ENCODE results near the gene CBL. TPM values are rescaled to one million over a fixed set of nuclear protein-coding genes. Genes with fewer than 3 reads are reported as not detected.

The CBL gene
- total and polyA plus RNA-seq, 2 experiments from 2014 or later = 31.6 to 67.6 TPM

- no peak overlapping the region for H3K27ac Mint-ChIP-seq
- Histone ChIP-seq H3K27me3 (ENCODE audit: insufficient read depth) (peaks cover 39% of the 10 kb centered on the region), H3K4me3 (peak overlapping the region; percentile 80; the same call in 1 of the 2 replicates)
Measured at GRCh38 chr11:119319700-119320239, 113.6 kb downstream of the CBL start.

More at GRCh38 chr11:119319700-119320239, 113.6 kb downstream of the CBL start:
- peak overlapping the region; percentile 98 for H3K4me2 ChIP-seq
- no peak for ATAC-seq
- H3K4me3 Mint-ChIP-seq = peak overlapping the region; percentile 40
- no peaks in the 10 kb centered on the region for H3K9me2 ChIP-seq (ENCODE audit: insufficient read depth)
- H3K36me3 Mint-ChIP-seq (ENCODE audit: low read depth) = no peaks in the 10 kb centered on the region
- no peak for DNase-seq (ENCODE audit: low spot score)
- H3K36me3 ChIP-seq (ENCODE audit: insufficient read depth) = no peaks in the 10 kb centered on the region
- H3F3A ChIP-seq (replicated peaks; ENCODE audit: low read depth) = peaks cover 22% of the 10 kb centered on the region
- H3K4me1 ChIP-seq (ENCODE audit: insufficient read depth) = peaks cover 47% of the 10 kb centered on the region
- H4K20me1 ChIP-seq (replicated peaks; ENCODE audit: insufficient read depth) = 0 out of 2 replicates have a peak, but pooled peaks cover 1% of the 10 kb centered on the region
- H2AFZ ChIP-seq = no peak overlapping the region
- H3K27ac ChIP-seq (ENCODE audit: low read depth) = no peak overlapping the region; the same call in 1 of the 2 replicates
- H3K27me3 Mint-ChIP-seq (ENCODE audit: insufficient read depth, low read depth, poor library complexity) = peaks cover 48% of the 10 kb centered on the region
- H3K4me1 Mint-ChIP-seq = peaks cover 38% of the 10 kb centered on the region
- H3K79me2 ChIP-seq (replicated peaks; ENCODE audit: insufficient read depth) = no peaks in the 10 kb centered on the region
- no peaks in the 10 kb centered on the region for H3K9me3 Mint-ChIP-seq
- no peak for TF ChIP-seq NANOG (IDR thresholded peaks at IDR 0.05; ENCODE audit: borderline replicate concordance)
- TF ChIP-seq REST (IDR thresholded peaks at IDR 0.05; ENCODE audit: unreplicated experiment) = no peak
- TF ChIP-seq STAT1 (IDR thresholded peaks at IDR 0.05; ENCODE audit: unreplicated experiment) = no peak
- TF ChIP-seq ETS1 (IDR thresholded peaks at IDR 0.05) = no peak
- no peak for TF ChIP-seq EZH2phosphoT487 (IDR thresholded peaks at IDR 0.05; ENCODE audit: unreplicated experiment)
- TF ChIP-seq CREB1 (CRISPR knock-in tag; IDR thresholded peaks at IDR 0.05; ENCODE audit: low read depth) = no peak
- no peak for TF ChIP-seq CTCF (conservative IDR thresholded peaks at IDR 0.05; ENCODE audit: low read depth in 2 of 2)
- TF ChIP-seq EZH2 (IDR thresholded peaks at IDR 0.05; ENCODE audit: low read depth, unreplicated experiment) = no peak
- no peak for TF ChIP-seq ZNF462 (CRISPR knock-in tag; IDR thresholded peaks at IDR 0.05)
- no peak for TF ChIP-seq JUNB (IDR thresholded peaks at IDR 0.05; ENCODE audit: unreplicated experiment)
- TF ChIP-seq POLR2AphosphoS5 (IDR thresholded peaks at IDR 0.05; ENCODE audit: low read depth) = no peak
- no peak for TF ChIP-seq ZNF331 (CRISPR knock-in tag; IDR thresholded peaks at IDR 0.05; ENCODE audit: low read depth)
- no peak for TF ChIP-seq ZNF114 (CRISPR knock-in tag; IDR thresholded peaks at IDR 0.05)

All from GM23338 (cell line).